GM23338 (cell line): ENCODE results near the gene SPEM1. TPM values are rescaled to one million over a fixed set of nuclear protein-coding genes. Genes with fewer than 3 reads are reported as not detected.

Experiments used
- ATAC-seq: fragments of 200-7000 bp; cut with Tn5 transposase; 3 replicates; pipeline ENCODE4 v1.9.1; 2020
- DNase-seq: peaks from one replicate; pipeline ENCODE4 v3.0.0-alpha.2; 2015; ENCODE audit warnings: low spot score
- H2AFZ ChIP-seq: fragments of 200-600 bp; sonication (generic); 2 replicates; pipeline ENCODE4 v1.8.0; 2016; ENCODE audit warnings: antibody characterized with exemption, mild to moderate bottlenecking, moderate library complexity
- H3F3A ChIP-seq: fragments of 200-600 bp; sonication (generic); replicated peaks from 2 replicates; pipeline ENCODE4 v1.8.0; 2017; ENCODE audit warnings: antibody characterized with exemption, mixed run types, low read depth
- H3K27ac ChIP-seq: fragments of 200-600 bp; sonication (generic); 2 replicates; pipeline ENCODE4 v1.6.1; 2016; ENCODE audit warnings: low read depth
- H3K27me3 ChIP-seq: fragments of 200-600 bp; sonication (generic); 2 replicates; pipeline ENCODE4 v1.8.0; 2016; ENCODE audit warnings: mild to moderate bottlenecking, mixed run types, moderate library complexity; ENCODE audit not compliant: insufficient read depth
- H3K36me3 ChIP-seq: fragments of 200-600 bp; sonication (generic); 2 replicates; pipeline ENCODE4 v1.8.0; 2016; ENCODE audit warnings: mild to moderate bottlenecking; ENCODE audit not compliant: insufficient read depth
- H3K4me1 ChIP-seq: fragments of 200-600 bp; sonication (generic); 2 replicates; pipeline ENCODE4 v1.8.0; 2016; ENCODE audit warnings: mild to moderate bottlenecking, moderate library complexity; ENCODE audit not compliant: insufficient read depth
- H3K4me2 ChIP-seq: fragments of 200-600 bp; sonication (generic); 2 replicates; pipeline ENCODE4 v1.7.1; 2017; ENCODE audit warnings: mixed run types
- H3K4me3 ChIP-seq: fragments of 200-600 bp; sonication (generic); 2 replicates; pipeline ENCODE4 v1.6.1; 2016; ENCODE audit warnings: mixed run types
- H3K79me2 ChIP-seq: fragments of 200-600 bp; sonication (generic); replicated peaks from 2 replicates; pipeline ENCODE4 v1.8.0; 2017; ENCODE audit warnings: mild to moderate bottlenecking; ENCODE audit not compliant: insufficient read depth
- H3K9me2 ChIP-seq: fragments of 200-600 bp; sonication (generic); 2 replicates; pipeline ENCODE4 v1.8.0; 2017; ENCODE audit not compliant: insufficient read depth
- H4K20me1 ChIP-seq: fragments of 200-600 bp; sonication (generic); replicated peaks from 2 replicates; pipeline ENCODE4 v1.8.0; 2017; ENCODE audit warnings: mild to moderate bottlenecking; ENCODE audit not compliant: insufficient read depth
- H3K27ac Mint-ChIP-seq: 2 replicates; pipeline ENCODE4 v1.8.0; 2020; ENCODE audit warnings: inconsistent platforms, mild to moderate bottlenecking, moderate library complexity, mixed read lengths
- H3K27me3 Mint-ChIP-seq: 3 replicates; pipeline ENCODE4 v1.8.0; 2022; ENCODE audit warnings: low read depth, mild to moderate bottlenecking, moderate library complexity, mixed read lengths, inconsistent platforms; ENCODE audit not compliant: insufficient read depth, poor library complexity
- H3K36me3 Mint-ChIP-seq: 3 replicates; pipeline ENCODE4 v1.8.0; 2021; ENCODE audit warnings: low read depth, mild to moderate bottlenecking, inconsistent platforms, moderate library complexity, mixed read lengths
- H3K4me1 Mint-ChIP-seq: 3 replicates; pipeline ENCODE4 v1.8.0; 2020; ENCODE audit warnings: mild to moderate bottlenecking, inconsistent platforms, mixed read lengths
- H3K4me3 Mint-ChIP-seq: 3 replicates; pipeline ENCODE4 v1.8.0; 2021; ENCODE audit warnings: moderate library complexity, mild to moderate bottlenecking, inconsistent platforms, mixed read lengths
- H3K9me3 Mint-ChIP-seq: 3 replicates; pipeline ENCODE4 v1.8.0; 2020; ENCODE audit warnings: moderate library complexity, mild to moderate bottlenecking, inconsistent platforms, mixed read lengths
- CREB1 ChIP-seq: fragments of 250-450 bp; sonication (Bioruptor Pico); IDR thresholded peaks from 2 replicates; pipeline ENCODE4 v1.5.0; 2020; ENCODE audit warnings: low read depth, mild to moderate bottlenecking, moderate library complexity
- EZH2 ChIP-seq: fragments of 200-600 bp; sonication (generic); IDR thresholded peaks from one replicate; pipeline ENCODE4 v1.8.0; 2017; ENCODE audit warnings: antibody characterized with exemption, mild to moderate bottlenecking, low read depth; ENCODE audit not compliant: unreplicated experiment
- JUNB ChIP-seq: IDR thresholded peaks from one replicate; pipeline ENCODE4 v1.6.1; 2016; ENCODE audit warnings: antibody characterized with exemption; ENCODE audit not compliant: unreplicated experiment
- NANOG ChIP-seq: IDR thresholded peaks from 2 replicates; pipeline ENCODE4 v1.6.1; 2016; ENCODE audit warnings: antibody characterized with exemption, borderline replicate concordance
- POLR2AphosphoS5 ChIP-seq: IDR thresholded peaks from 2 replicates; pipeline ENCODE4 v1.6.1; 2016; ENCODE audit warnings: antibody characterized with exemption, low read depth
- ZNF114 ChIP-seq: fragments of 250-450 bp; sonication (Bioruptor Pico); IDR thresholded peaks from 2 replicates; pipeline ENCODE4 v1.5.0; 2020; ENCODE audit warnings: mild to moderate bottlenecking, moderate library complexity
- ZNF331 ChIP-seq: fragments of 250-450 bp; sonication (Bioruptor Pico); IDR thresholded peaks from 2 replicates; pipeline ENCODE4 v1.5.0; 2020; ENCODE audit warnings: low read depth, mild to moderate bottlenecking, moderate library complexity
- polyA plus RNA-seq: library from polyadenylated mRNA; unstranded; fragments of >200 nt; fragmentation: Nextera tagmentation; extraction: Ambion mirVana; gene quantifications from 2 replicates; pipeline ENCODE4 v1.2.1, GENCODE V29; 2016
- total RNA-seq: library from RNA; depleted of rRNA; stranded (reverse); fragments of >200 nt; shearing (Covaris generic); gene quantifications from 2 replicates; pipeline ENCODE4 v1.2.3, GENCODE V29; 2014
- TF ChIP-seq, protein P1 (sequence below): fragments of 250-450 bp; sonication (Bioruptor Pico); IDR thresholded peaks from 2 replicates; pipeline ENCODE4 v1.5.0; 2020; ENCODE audit warnings: mild to moderate bottlenecking, moderate library complexity
- TF ChIP-seq, protein P2 (sequence below): IDR thresholded peaks from one replicate; pipeline ENCODE4 v1.6.1; 2018; ENCODE audit warnings: antibody characterized with exemption; ENCODE audit not compliant: unreplicated experiment
- TF ChIP-seq, protein P3 (sequence below), 2 experiments: fragments of 200-600 bp in 1 of 2; sonication (generic) in 1 of 2; conservative IDR thresholded peaks; 2 replicates each; pipeline versions ENCODE4 v1.5.1 to v1.6.1; 2016 to 2017; ENCODE audit warnings: antibody characterized with exemption in 2 of 2, low read depth in 2 of 2, mild to moderate bottlenecking in 2 of 2, moderate library complexity in 1 of 2
- TF ChIP-seq, protein P4 (sequence below): IDR thresholded peaks from 2 replicates; pipeline ENCODE4 v1.6.1; 2016; ENCODE audit warnings: antibody characterized with exemption

Gene SPEM1
- total and polyA plus RNA-seq, 2 experiments from 2014 or later: not detected

DNA sequence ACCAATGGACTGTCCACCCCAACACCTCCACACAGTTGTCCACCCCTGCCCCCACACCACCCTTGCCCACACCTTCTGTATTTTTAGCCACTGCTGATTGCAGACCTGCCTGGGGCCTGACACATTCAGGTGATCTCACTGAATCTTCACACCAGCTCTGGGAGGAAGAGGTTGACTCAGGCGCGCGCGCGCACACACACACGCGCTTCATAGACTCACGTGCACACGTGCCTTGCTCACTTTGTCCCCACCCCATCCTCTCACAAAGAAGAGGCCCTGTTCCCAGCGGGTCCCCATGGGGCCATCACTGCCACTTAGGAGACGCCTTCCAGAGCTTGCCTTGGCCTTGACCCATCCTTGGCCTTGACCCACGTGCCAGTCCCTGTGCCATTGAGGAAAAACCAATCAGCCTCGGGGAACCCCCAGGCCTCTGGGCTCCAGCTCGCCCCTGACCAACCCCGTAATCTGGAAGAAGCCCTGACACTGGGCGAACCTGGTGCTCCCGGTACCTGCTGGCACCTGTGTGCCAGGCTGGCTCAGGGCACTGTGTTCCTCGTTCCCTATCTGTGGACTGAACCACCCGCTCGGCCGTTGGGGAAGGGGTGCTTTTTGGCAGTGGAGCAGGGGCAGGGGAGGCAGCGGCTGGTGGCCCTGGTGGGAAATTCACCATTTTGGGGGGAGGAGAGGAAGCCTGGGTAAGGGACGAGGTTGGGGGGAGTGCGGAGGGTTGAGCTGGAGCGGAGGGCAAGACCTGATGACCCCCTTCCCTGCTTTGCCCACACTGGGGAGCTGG lies 9.3 kb upstream of the SPEM1 start:
- H3K36me3 ChIP-seq: no peaks in the 10 kb centered on the region; the same call in 1 of the 2 replicates
- H3K4me3 Mint-ChIP-seq: no peak overlapping the region
- H3K27ac Mint-ChIP-seq: no peak overlapping the region; the same call in 1 of the 2 replicates

More for the DNA sequence above, 9.3 kb upstream of the SPEM1 start:
- H3K27me3 Mint-ChIP-seq: peaks cover 16% of the 10 kb centered on the region
- Histone ChIP-seq H3K27me3 (no peaks in the 10 kb centered on the region), H3K4me3 (no peak overlapping the region), H3K27ac (no peak overlapping the region), H3K4me1 (peaks cover 19% of the 10 kb centered on the region), H3F3A (peaks cover 10% of the 10 kb centered on the region), H2AFZ (no peak overlapping the region), H3K9me2 (no peaks in the 10 kb centered on the region), H3K4me2 (no peak overlapping the region), H4K20me1 (no peaks in the 10 kb centered on the region; the same call in 1 of the 2 replicates), H3K79me2 (peaks cover 5% of the 10 kb centered on the region; the same call in 1 of the 2 replicates)
- no peak for DNase-seq
- peaks cover 28% of the 10 kb centered on the region for H3K36me3 Mint-ChIP-seq
- TF ChIP-seq, protein P1, sequence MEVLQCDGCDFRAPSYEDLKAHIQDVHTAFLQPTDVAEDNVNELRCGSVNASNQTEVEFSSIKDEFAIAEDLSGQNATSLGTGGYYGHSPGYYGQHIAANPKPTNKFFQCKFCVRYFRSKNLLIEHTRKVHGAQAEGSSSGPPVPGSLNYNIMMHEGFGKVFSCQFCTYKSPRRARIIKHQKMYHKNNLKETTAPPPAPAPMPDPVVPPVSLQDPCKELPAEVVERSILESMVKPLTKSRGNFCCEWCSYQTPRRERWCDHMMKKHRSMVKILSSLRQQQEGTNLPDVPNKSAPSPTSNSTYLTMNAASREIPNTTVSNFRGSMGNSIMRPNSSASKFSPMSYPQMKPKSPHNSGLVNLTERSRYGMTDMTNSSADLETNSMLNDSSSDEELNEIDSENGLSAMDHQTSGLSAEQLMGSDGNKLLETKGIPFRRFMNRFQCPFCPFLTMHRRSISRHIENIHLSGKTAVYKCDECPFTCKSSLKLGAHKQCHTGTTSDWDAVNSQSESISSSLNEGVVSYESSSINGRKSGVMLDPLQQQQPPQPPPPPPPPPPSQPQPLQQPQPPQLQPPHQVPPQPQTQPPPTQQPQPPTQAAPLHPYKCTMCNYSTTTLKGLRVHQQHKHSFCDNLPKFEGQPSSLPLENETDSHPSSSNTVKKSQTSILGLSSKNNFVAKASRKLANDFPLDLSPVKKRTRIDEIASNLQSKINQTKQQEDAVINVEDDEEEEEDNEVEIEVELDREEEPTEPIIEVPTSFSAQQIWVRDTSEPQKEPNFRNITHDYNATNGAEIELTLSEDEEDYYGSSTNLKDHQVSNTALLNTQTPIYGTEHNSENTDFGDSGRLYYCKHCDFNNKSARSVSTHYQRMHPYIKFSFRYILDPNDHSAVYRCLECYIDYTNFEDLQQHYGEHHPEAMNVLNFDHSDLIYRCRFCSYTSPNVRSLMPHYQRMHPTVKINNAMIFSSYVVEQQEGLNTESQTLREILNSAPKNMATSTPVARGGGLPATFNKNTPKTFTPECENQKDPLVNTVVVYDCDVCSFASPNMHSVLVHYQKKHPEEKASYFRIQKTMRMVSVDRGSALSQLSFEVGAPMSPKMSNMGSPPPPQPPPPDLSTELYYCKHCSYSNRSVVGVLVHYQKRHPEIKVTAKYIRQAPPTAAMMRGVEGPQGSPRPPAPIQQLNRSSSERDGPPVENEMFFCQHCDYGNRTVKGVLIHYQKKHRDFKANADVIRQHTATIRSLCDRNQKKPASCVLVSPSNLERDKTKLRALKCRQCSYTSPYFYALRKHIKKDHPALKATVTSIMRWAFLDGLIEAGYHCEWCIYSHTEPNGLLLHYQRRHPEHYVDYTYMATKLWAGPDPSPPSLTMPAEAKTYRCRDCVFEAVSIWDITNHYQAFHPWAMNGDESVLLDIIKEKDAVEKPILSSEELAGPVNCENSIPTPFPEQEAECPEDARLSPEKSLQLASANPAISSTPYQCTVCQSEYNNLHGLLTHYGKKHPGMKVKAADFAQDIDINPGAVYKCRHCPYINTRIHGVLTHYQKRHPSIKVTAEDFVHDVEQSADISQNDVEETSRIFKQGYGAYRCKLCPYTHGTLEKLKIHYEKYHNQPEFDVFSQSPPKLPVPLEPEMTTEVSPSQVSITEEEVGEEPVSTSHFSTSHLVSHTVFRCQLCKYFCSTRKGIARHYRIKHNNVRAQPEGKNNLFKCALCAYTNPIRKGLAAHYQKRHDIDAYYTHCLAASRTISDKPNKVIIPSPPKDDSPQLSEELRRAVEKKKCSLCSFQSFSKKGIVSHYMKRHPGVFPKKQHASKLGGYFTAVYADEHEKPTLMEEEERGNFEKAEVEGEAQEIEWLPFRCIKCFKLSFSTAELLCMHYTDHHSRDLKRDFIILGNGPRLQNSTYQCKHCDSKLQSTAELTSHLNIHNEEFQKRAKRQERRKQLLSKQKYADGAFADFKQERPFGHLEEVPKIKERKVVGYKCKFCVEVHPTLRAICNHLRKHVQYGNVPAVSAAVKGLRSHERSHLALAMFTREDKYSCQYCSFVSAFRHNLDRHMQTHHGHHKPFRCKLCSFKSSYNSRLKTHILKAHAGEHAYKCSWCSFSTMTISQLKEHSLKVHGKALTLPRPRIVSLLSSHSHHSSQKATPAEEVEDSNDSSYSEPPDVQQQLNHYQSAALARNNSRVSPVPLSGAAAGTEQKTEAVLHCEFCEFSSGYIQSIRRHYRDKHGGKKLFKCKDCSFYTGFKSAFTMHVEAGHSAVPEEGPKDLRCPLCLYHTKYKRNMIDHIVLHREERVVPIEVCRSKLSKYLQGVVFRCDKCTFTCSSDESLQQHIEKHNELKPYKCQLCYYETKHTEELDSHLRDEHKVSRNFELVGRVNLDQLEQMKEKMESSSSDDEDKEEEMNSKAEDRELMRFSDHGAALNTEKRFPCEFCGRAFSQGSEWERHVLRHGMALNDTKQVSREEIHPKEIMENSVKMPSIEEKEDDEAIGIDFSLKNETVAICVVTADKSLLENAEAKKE (CRISPR knock-in tag): no peak
- TF ChIP-seq JUNB (no peak), POLR2AphosphoS5 (no peak), ZNF331 (CRISPR knock-in tag) (no peak), CREB1 (CRISPR knock-in tag) (no peak), NANOG (no peak), ZNF114 (CRISPR knock-in tag) (no peak), EZH2 (no peak)
- TF ChIP-seq, protein P2, sequence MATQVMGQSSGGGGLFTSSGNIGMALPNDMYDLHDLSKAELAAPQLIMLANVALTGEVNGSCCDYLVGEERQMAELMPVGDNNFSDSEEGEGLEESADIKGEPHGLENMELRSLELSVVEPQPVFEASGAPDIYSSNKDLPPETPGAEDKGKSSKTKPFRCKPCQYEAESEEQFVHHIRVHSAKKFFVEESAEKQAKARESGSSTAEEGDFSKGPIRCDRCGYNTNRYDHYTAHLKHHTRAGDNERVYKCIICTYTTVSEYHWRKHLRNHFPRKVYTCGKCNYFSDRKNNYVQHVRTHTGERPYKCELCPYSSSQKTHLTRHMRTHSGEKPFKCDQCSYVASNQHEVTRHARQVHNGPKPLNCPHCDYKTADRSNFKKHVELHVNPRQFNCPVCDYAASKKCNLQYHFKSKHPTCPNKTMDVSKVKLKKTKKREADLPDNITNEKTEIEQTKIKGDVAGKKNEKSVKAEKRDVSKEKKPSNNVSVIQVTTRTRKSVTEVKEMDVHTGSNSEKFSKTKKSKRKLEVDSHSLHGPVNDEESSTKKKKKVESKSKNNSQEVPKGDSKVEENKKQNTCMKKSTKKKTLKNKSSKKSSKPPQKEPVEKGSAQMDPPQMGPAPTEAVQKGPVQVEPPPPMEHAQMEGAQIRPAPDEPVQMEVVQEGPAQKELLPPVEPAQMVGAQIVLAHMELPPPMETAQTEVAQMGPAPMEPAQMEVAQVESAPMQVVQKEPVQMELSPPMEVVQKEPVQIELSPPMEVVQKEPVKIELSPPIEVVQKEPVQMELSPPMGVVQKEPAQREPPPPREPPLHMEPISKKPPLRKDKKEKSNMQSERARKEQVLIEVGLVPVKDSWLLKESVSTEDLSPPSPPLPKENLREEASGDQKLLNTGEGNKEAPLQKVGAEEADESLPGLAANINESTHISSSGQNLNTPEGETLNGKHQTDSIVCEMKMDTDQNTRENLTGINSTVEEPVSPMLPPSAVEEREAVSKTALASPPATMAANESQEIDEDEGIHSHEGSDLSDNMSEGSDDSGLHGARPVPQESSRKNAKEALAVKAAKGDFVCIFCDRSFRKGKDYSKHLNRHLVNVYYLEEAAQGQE: no peak
- TF ChIP-seq, protein P3, sequence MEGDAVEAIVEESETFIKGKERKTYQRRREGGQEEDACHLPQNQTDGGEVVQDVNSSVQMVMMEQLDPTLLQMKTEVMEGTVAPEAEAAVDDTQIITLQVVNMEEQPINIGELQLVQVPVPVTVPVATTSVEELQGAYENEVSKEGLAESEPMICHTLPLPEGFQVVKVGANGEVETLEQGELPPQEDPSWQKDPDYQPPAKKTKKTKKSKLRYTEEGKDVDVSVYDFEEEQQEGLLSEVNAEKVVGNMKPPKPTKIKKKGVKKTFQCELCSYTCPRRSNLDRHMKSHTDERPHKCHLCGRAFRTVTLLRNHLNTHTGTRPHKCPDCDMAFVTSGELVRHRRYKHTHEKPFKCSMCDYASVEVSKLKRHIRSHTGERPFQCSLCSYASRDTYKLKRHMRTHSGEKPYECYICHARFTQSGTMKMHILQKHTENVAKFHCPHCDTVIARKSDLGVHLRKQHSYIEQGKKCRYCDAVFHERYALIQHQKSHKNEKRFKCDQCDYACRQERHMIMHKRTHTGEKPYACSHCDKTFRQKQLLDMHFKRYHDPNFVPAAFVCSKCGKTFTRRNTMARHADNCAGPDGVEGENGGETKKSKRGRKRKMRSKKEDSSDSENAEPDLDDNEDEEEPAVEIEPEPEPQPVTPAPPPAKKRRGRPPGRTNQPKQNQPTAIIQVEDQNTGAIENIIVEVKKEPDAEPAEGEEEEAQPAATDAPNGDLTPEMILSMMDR (conservative IDR thresholded peaks at IDR 0.05; ENCODE audit: low read depth in 2 of 2): no peak
- TF ChIP-seq, protein P4, sequence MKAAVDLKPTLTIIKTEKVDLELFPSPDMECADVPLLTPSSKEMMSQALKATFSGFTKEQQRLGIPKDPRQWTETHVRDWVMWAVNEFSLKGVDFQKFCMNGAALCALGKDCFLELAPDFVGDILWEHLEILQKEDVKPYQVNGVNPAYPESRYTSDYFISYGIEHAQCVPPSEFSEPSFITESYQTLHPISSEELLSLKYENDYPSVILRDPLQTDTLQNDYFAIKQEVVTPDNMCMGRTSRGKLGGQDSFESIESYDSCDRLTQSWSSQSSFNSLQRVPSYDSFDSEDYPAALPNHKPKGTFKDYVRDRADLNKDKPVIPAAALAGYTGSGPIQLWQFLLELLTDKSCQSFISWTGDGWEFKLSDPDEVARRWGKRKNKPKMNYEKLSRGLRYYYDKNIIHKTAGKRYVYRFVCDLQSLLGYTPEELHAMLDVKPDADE: no peak
- no peak for ATAC-seq
- no peaks in the 10 kb centered on the region for H3K9me3 Mint-ChIP-seq
- H3K4me1 Mint-ChIP-seq: peaks cover 33% of the 10 kb centered on the region
